GM12891 (cell line): Measurements from ENCODE around the gene RDH8.

Source experiments
- PAX5 ChIP-seq: IDR thresholded peaks from 2 replicates; pipeline ENCODE4 v1.6.1; 2011; ENCODE audit warnings: low read length, moderate library complexity, mild to moderate bottlenecking; ENCODE audit not compliant: insufficient read depth, severe bottlenecking
- POLR2A ChIP-seq: IDR thresholded peaks from 2 replicates; pipeline ENCODE4 v1.6.1; 2011; ENCODE audit warnings: low read depth, low read length, control low read depth
- POLR2AphosphoS5 ChIP-seq: IDR thresholded peaks from 2 replicates; pipeline ENCODE4 v1.6.1; 2011; ENCODE audit warnings: low read depth, low read length, control low read depth
- SPI1 ChIP-seq: IDR thresholded peaks from 2 replicates; pipeline ENCODE4 v1.6.1; 2011; ENCODE audit warnings: low read depth, low read length, control low read depth
- TAF1 ChIP-seq: IDR thresholded peaks from 2 replicates; pipeline ENCODE4 v1.6.1; 2011; ENCODE audit warnings: low read depth, low read length, control low read depth

DNA sequence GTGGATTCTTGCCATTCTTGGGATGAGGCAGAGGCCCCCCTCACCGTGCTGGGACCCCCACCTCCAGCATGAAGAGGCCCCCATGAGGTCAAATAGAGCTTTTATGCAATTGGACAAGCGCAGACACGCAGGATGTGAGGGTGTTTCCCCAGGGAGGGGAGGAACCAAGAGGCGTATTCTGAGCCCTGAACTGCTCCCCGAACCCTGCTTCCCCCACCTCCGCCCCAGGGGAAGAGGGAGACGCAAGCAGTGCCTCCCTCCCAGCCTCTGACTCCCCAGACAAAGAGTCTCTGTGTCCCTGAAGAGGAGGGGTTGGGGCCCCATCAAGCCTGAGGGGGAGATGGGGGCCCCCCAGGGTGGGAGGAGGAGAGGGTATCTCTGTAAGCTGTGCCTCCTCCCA is 1.3 kb upstream of the RDH8 start:
- TF ChIP-seq POLR2A (no peak), TAF1 (no peak), POLR2AphosphoS5 (no peak), PAX5 (no peak), SPI1 (no peak)
